Body of pancreas (tissue), 4 donors: ENCODE results near the gene IMP4.

Experiments
- POLR2A ChIP-seq, 3 donors: fragments of 450-650 bp; IDR thresholded peaks; one replicate each; pipeline ENCODE4 v1.6.1; 2016; ENCODE audit warnings: antibody characterized with exemption in 3 of 3, mild to moderate bottlenecking in 2 of 3
- TF ChIP-seq, protein P1 (sequence below), 7 experiments: fragments of 450-650 bp in 4 of 7; fragments of 200-600 bp in 3 of 7; sonication (generic) in 3 of 7; IDR thresholded peaks; one replicate each; pipeline ENCODE4 v1.5.1; 2016 to 2019; ENCODE audit warnings: antibody characterized with exemption in 7 of 7

DNA sequence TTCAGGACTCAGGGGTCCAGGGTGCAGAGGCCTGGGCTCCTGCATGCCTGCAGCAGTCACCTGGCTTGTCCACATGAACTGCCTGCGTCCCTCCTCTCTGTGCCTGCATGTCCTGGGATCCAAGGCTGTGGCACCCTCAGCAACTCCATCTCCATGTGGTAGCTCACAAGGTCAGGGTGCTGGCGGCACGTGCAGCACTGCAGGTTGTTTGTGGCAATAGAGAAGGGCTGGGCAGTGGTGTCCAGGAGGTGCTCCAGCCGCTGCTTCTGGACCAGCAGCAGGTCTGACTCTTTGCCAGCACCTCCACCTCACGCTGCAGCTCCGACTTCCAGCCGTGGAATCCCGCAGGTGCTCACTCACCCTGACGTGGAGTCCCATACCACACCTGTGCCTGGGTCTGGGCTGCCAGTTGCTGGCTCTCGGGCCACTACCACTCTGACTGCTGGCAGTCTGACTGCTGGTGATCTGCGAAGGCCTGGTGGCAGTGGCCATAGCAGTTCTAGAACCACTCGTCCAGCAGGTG lies 28.8 kb upstream of the IMP4 start:
- TF ChIP-seq, protein P1, sequence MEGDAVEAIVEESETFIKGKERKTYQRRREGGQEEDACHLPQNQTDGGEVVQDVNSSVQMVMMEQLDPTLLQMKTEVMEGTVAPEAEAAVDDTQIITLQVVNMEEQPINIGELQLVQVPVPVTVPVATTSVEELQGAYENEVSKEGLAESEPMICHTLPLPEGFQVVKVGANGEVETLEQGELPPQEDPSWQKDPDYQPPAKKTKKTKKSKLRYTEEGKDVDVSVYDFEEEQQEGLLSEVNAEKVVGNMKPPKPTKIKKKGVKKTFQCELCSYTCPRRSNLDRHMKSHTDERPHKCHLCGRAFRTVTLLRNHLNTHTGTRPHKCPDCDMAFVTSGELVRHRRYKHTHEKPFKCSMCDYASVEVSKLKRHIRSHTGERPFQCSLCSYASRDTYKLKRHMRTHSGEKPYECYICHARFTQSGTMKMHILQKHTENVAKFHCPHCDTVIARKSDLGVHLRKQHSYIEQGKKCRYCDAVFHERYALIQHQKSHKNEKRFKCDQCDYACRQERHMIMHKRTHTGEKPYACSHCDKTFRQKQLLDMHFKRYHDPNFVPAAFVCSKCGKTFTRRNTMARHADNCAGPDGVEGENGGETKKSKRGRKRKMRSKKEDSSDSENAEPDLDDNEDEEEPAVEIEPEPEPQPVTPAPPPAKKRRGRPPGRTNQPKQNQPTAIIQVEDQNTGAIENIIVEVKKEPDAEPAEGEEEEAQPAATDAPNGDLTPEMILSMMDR (IDR thresholded peaks at IDR 0.05) = no peak
- no peak for TF ChIP-seq POLR2A (IDR thresholded peaks at IDR 0.05)
